HG03066 (cell line): ENCODE measurements around the gene RUBCNL.

Experiments
- ATAC-seq: cut with Tn5 transposase; IDR thresholded peaks from one replicate; pipeline ENCODE4 v1.9.1; 2021; ENCODE audit warnings: low read depth; ENCODE audit not compliant: unreplicated experiment

RUBCNL gene

GRCh38 chr13:46311217-46311616 lies 75.8 kb downstream of the RUBCNL start:
- ATAC-seq: no peak

- ATAC-seq: no peak
Measured at GRCh38 chr13:46310066-46310465, 77.0 kb downstream of the RUBCNL start.

DNA sequence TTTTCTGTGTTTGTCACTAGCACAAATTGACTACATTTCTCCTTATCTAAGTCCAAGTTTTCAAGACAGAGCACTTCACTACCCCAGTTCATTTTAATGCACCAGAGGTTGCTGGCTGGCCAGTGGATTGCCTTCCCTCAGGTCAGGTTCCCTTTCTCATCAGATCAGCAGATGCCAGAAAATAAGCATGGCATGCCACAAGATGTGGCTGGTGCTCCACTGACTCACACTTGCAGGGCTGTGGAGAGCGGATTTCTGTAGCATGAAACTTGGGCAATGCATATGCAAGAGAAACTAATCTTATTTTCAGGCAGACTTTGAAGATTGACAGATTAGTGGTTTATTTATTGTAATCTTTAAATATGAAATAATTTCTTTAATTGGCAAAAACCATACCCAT lies 79.5 kb downstream of the RUBCNL start:
- ATAC-seq: no peak

- no peak for ATAC-seq
Measured at GRCh38 chr13:46304546-46304945, 82.5 kb downstream of the RUBCNL start.

GRCh38 chr13:46303742-46304385 lies 83.2 kb downstream of the RUBCNL start:
- ATAC-seq: no peak

GRCh38 chr13:46297361-46297811 lies 89.7 kb downstream of the RUBCNL start:
- ATAC-seq: no peak

DNA sequence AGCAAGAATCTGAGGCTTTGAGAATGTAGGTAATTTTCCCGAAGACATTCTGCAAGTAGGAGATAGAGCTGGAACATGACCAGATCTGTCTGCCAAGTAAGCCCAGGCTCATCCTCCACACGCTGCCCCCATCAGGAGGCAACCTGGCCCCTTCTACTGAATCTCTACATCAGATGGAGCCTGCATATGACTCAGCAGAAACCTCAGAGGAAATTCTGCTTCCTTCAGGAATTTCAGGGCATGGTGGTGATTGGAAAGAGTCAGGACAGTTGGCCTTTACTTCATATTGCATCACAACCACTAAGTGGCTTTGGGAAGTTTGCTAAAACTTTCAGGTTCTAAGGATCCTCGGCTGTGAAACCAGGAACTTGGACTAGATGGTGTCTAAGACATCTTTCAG lies 90.1 kb downstream of the RUBCNL start:
- no peak for ATAC-seq

DNA sequence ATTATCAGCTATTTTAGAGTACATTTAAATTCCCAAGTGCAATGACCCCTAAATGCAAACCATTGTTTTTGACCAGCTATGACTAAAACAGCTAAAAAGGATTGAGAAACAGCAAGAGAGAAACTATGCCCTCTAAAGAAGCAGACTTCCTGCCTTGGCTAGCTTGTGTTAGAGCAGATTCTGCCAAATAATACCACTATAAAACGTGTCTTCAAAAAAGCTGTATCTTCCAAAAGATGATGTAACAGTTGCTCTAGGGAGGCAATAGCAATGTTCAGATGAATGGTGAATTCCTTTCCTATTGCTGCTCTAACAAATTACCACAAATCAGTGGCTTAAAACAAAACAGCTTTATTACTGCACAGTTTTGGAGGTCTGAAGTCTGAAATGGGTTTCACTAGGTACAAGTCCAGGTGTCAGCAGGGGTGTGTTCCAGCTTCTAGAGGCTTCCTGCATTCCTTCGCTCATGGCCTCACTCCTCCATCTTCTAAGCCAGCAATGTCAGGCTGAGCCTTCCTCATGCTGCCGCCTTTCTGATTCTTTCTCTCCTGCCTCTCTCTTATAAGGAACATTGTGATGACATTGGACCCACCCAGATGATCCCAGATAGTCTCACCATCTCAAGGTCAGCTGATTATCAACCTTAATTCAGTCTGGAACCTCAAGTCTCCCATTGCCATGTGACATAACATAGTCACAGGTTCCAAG lies 90.8 kb downstream of the RUBCNL start:
- no peak for ATAC-seq

- no peak for ATAC-seq
Measured at GRCh38 chr13:46295491-46296114, 91.4 kb downstream of the RUBCNL start.

DNA sequence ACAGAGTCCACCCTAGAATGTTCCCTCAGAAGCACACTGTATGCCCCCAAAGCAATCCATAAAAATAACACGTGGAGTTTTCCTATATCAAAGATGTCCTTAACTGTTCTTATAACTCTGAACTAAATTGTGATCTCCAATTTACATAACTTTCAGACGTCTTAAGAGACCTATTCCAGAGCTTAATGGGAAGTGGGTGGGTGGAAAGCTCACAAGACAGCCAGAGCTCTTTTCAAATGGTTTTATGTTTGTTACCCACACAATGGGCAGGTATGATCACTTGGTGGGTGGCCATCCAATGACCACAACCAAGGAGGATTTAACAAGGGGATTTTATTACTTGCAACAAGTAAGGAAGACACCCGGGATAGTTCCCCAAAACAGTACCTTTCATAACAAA lies 93.6 kb downstream of the RUBCNL start:
- no peak for ATAC-seq
